CD14-positive monocyte (primary cell): Measurements from ENCODE around the gene COMT. TPM values are rescaled to one million over a fixed set of nuclear protein-coding genes. Genes with fewer than 3 reads are reported as not detected.

Source experiments
- DNase-seq, 3 donors: peaks; one replicate each; pipeline ENCODE4 v3.0.0-alpha.2; 2011 to 2022
- H2AFZ ChIP-seq: 2 replicates; pipeline ENCODE4 v1.6.0; 2012; ENCODE audit warnings: mild to moderate bottlenecking, low read depth, low read length, inconsistent platforms; ENCODE audit not compliant: insufficient read depth, poor library complexity, severe bottlenecking
- H3K27ac ChIP-seq, 2 donors: 1 replicate in 1 of 2; 2 replicates in 1 of 2; pipeline ENCODE4 v1.5.1; 2012 to 2013; ENCODE audit warnings: low read length in 2 of 2, control low read depth in 1 of 2, inconsistent platforms in 1 of 2, low read depth in 1 of 2, mild to moderate bottlenecking in 1 of 2
- H3K27me3 ChIP-seq, 2 donors: one replicate each; pipeline versions ENCODE4 v1.6.0 to v1.6.1; 2011 to 2013; ENCODE audit warnings: low read length in 2 of 2; ENCODE audit not compliant: control insufficient read depth in 2 of 2, insufficient read depth in 2 of 2
- H3K36me3 ChIP-seq, 2 donors: replicated peaks in 1 of 2; 1 replicate in 1 of 2; 2 replicates in 1 of 2; pipeline versions ENCODE4 v1.5.1 to v1.6.1; 2012 to 2013; ENCODE audit warnings: low read length in 2 of 2, control low read depth in 1 of 2, inconsistent platforms in 1 of 2, mild to moderate bottlenecking in 1 of 2; ENCODE audit not compliant: insufficient read depth in 2 of 2, control insufficient read depth in 1 of 2
- H3K4me1 ChIP-seq, 2 donors: 1 replicate in 1 of 2; 2 replicates in 1 of 2; pipeline versions ENCODE4 v1.5.1 to v1.6.1; 2012 to 2013; ENCODE audit warnings: low read length in 2 of 2, control low read depth in 1 of 2, inconsistent platforms in 1 of 2, mild to moderate bottlenecking in 1 of 2, moderate library complexity in 1 of 2; ENCODE audit not compliant: insufficient read depth in 2 of 2, control insufficient read depth in 1 of 2
- H3K4me2 ChIP-seq: replicated peaks from 2 replicates; pipeline ENCODE3; 2012; ENCODE audit warnings: low read length, moderate library complexity, mild to moderate bottlenecking; ENCODE audit not compliant: poor library complexity, severe bottlenecking; ENCODE audit errors: extremely low read depth
- H3K4me3 ChIP-seq, 3 experiments: fragments of 200-600 bp in 1 of 3; sonication (generic) in 1 of 3; replicated peaks in 1 of 3; 1 replicate in 2 of 3; 2 replicates in 1 of 3; pipeline ENCODE4 v1.5.1; 2011 to 2013; ENCODE audit warnings: low read length in 3 of 3, mild to moderate bottlenecking in 3 of 3, control low read depth in 2 of 3, low read depth in 2 of 3, inconsistent platforms in 1 of 3, moderate library complexity in 1 of 3
- H3K79me2 ChIP-seq: 2 replicates; pipeline ENCODE4 v1.6.0; 2012; ENCODE audit warnings: mild to moderate bottlenecking, control low read depth, inconsistent platforms, low read length, moderate library complexity; ENCODE audit not compliant: insufficient read depth
- H3K9ac ChIP-seq: 2 replicates; pipeline ENCODE4 v1.6.0; 2017; ENCODE audit warnings: low read length, mild to moderate bottlenecking; ENCODE audit not compliant: insufficient read depth, poor library complexity, severe bottlenecking
- H3K9me3 ChIP-seq, 2 donors: replicated peaks in 1 of 2; 1 replicate in 1 of 2; 2 replicates in 1 of 2; pipeline versions ENCODE4 v1.5.1 to v1.6.1; 2012 to 2013; ENCODE audit warnings: low read length in 2 of 2, control low read depth in 1 of 2; ENCODE audit not compliant: control insufficient read depth in 1 of 2, insufficient read depth in 1 of 2
- H4K20me1 ChIP-seq: 2 replicates; pipeline ENCODE4 v1.6.0; 2012; ENCODE audit warnings: mild to moderate bottlenecking, low read length, control low read depth, moderate library complexity; ENCODE audit not compliant: insufficient read depth
- H3K27ac Mint-ChIP-seq, 7 donors: one replicate each; pipeline ENCODE4 v1.8.0; 2020; ENCODE audit warnings: mild to moderate bottlenecking in 7 of 7, mixed read lengths in 7 of 7, moderate library complexity in 6 of 7, inconsistent platforms in 2 of 7
- H3K27me3 Mint-ChIP-seq, 3 donors: one replicate each; pipeline ENCODE4 v1.8.0; 2021 to 2022; ENCODE audit warnings: low read depth in 3 of 3, mild to moderate bottlenecking in 3 of 3, mixed read lengths in 3 of 3, moderate library complexity in 3 of 3, inconsistent platforms in 1 of 3
- H3K36me3 Mint-ChIP-seq, 2 donors: one replicate each; pipeline ENCODE4 v1.8.0; 2020; ENCODE audit warnings: mixed read lengths in 2 of 2, inconsistent platforms in 1 of 2, mild to moderate bottlenecking in 1 of 2
- H3K4me1 Mint-ChIP-seq: one replicate; pipeline ENCODE4 v1.8.0; 2020; ENCODE audit warnings: mild to moderate bottlenecking, mixed read lengths
- H3K4me3 Mint-ChIP-seq, 2 donors: one replicate each; pipeline ENCODE4 v1.8.0; 2020; ENCODE audit warnings: mild to moderate bottlenecking in 2 of 2, mixed read lengths in 2 of 2, moderate library complexity in 1 of 2
- H3K9me3 Mint-ChIP-seq, 7 donors: one replicate each; pipeline ENCODE4 v1.8.0; 2020 to 2022; ENCODE audit warnings: mixed read lengths in 7 of 7, mild to moderate bottlenecking in 6 of 7, moderate library complexity in 6 of 7, inconsistent platforms in 2 of 7
- CTCF ChIP-seq: fragments of 200-600 bp; IDR thresholded peaks from one replicate; pipeline ENCODE4 v1.8.0; 2022; ENCODE audit warnings: antibody characterized with exemption, mild to moderate bottlenecking
- WGBS: methylation state at CpG from one replicate; pipeline ENCODE4 v1.1.5; 2013; ENCODE audit warnings: missing lambda C conversion rate; ENCODE audit not compliant: insufficient coverage; 5-methylcytosine and 5-hydroxymethylcytosine counted together
- intact Hi-C, 2 donors: fragments of 100-400 bp; cut with micrococcal nuclease; formaldehyde crosslinking; loops; one replicate each; pipeline versions ENCODE4 v1.15.0 to v1.15.1; 2023
- polyA plus RNA-seq, 3 donors: library from polyadenylated mRNA; depleted of rRNA in 1 of 3; unstranded in 2 of 3; stranded (reverse) in 1 of 3; fragments of 300-500 nt in 2 of 3; fragments of >200 nt in 1 of 3; fragmentation: Illumina TruSeq in 2 of 3; gene quantifications; 1 replicate in 2 of 3; 2 replicates in 1 of 3; pipeline ENCODE4 v1.2.3, GENCODE V29; 2012 to 2021

Gene COMT
- polyA plus RNA-seq, 3 donors: 314 to 400 (median 329) TPM

- no peaks in the 10 kb centered on the region for H3K9me3 ChIP-seq
- H4K20me1 ChIP-seq: no peaks in the 10 kb centered on the region
- DNase-seq: no peak
- no peak overlapping the region for H3K4me2 ChIP-seq
- peaks cover 0 to 5% of the 10 kb centered on the region in 2 donors for H3K27me3 ChIP-seq
- intact Hi-C loops: no loop called here
- H3K4me1 ChIP-seq: peaks cover 8 to 11% of the 10 kb centered on the region in 2 donors
- H3K36me3 Mint-ChIP-seq: no peaks in the 10 kb centered on the region
- 83% methylated on average over 3 of the region's 5 CpGs for WGBS
- TF ChIP-seq CTCF: no peak
- peaks cover 4% of the 10 kb centered on the region for H3K4me1 Mint-ChIP-seq
- H3K9me3 Mint-ChIP-seq: peaks cover 0 to 3% (median 0%) of the 10 kb centered on the region in 7 donors
- H3K27me3 Mint-ChIP-seq: peaks cover 4 to 13% (median 10%) of the 10 kb centered on the region in 3 donors
- H3K9ac ChIP-seq: no peak overlapping the region
- H3K4me3 Mint-ChIP-seq: no peak overlapping the region
- H3K4me3 ChIP-seq: no peak overlapping the region
- H3K36me3 ChIP-seq: no peaks in the 10 kb centered on the region
- no peaks in the 10 kb centered on the region for H3K79me2 ChIP-seq
- no peak overlapping the region for H3K27ac ChIP-seq
- H3K27ac Mint-ChIP-seq: no peak overlapping the region
- no peak overlapping the region for H2AFZ ChIP-seq
Observed at GRCh38 chr22:19983741-19984140, 42.2 kb downstream of the COMT start.

- DNase-seq: peak in 1 of 3 donors; percentile 23
- TF ChIP-seq CTCF: no peak
- H3K9me3 Mint-ChIP-seq: peaks cover 0 to 3% (median 0%) of the 10 kb centered on the region in 7 donors
- no peak overlapping the region for H3K4me3 Mint-ChIP-seq
- H3K4me2 ChIP-seq: no peak overlapping the region
- H3K9ac ChIP-seq: no peak overlapping the region
- H3K27me3 Mint-ChIP-seq: peaks cover 4 to 13% (median 10%) of the 10 kb centered on the region in 3 donors
- intact Hi-C loops: no loop called here
- H3K4me1 Mint-ChIP-seq: peaks cover 4% of the 10 kb centered on the region
- peaks cover 0 to 5% of the 10 kb centered on the region in 2 donors for H3K27me3 ChIP-seq
- no peaks in the 10 kb centered on the region for H3K79me2 ChIP-seq
- no peak overlapping the region for H3K27ac Mint-ChIP-seq
- no peaks in the 10 kb centered on the region for H4K20me1 ChIP-seq
- no peak overlapping the region for H2AFZ ChIP-seq
- H3K4me1 ChIP-seq: peaks cover 8 to 11% of the 10 kb centered on the region in 2 donors
- WGBS: 93% methylated on average over 18 of the region's 19 CpGs
- no peak overlapping the region for H3K4me3 ChIP-seq
- no peaks in the 10 kb centered on the region for H3K9me3 ChIP-seq
- no peak overlapping the region for H3K27ac ChIP-seq
- no peaks in the 10 kb centered on the region for H3K36me3 ChIP-seq
- H3K36me3 Mint-ChIP-seq: no peaks in the 10 kb centered on the region
Observed at GRCh38 chr22:19984201-19984753, 42.7 kb downstream of the COMT start.
